Naive thymus-derived CD4-positive, alpha-beta T cell (primary cell): ENCODE data around the gene AP2A2. TPM values are rescaled to one million over a fixed set of nuclear protein-coding genes. Genes with fewer than 3 reads are reported as not detected.

Experiments used
- ATAC-seq: fragments of 150-1000 bp; cut with Tn5 transposase; 2 replicates; pipeline ENCODE4 v1.10.0; 2021; ENCODE audit warnings: mild to moderate bottlenecking, moderate library complexity
- CTCF ChIA-PET: fragments of 350-600 bp; sonication (Branson Sonifier 250); formaldehyde crosslinking; loops from one replicate; lab custom pipeline; 2021; ENCODE audit warnings: antibody characterized with exemption; lab: Charles Lee
- POLR2A ChIA-PET: fragments of 350-600 bp; sonication (Branson Sonifier 250); formaldehyde crosslinking; loops from one replicate; lab custom pipeline; 2021; ENCODE audit warnings: antibody characterized with exemption, inconsistent platforms; lab: Charles Lee
- DNase-seq, 9 donors: peaks; one replicate each; pipeline versions ENCODE4 v3.0.0 to v3.0.0-alpha.2; 2020 to 2022; ENCODE audit warnings: mixed read lengths in 1 of 9
- H3K27ac ChIP-seq: one replicate; pipeline ENCODE4 v1.7.0; 2013; ENCODE audit warnings: mild to moderate bottlenecking, low read depth, low read length, moderate library complexity
- H3K27me3 ChIP-seq, 2 donors: one replicate each; pipeline ENCODE4 v1.7.0; 2013; ENCODE audit warnings: low read length in 2 of 2, mild to moderate bottlenecking in 2 of 2, moderate library complexity in 2 of 2; ENCODE audit not compliant: control insufficient read depth in 2 of 2, insufficient read depth in 2 of 2
- H3K36me3 ChIP-seq, 3 experiments: 1 replicate in 2 of 3; 2 replicates in 1 of 3; pipeline ENCODE4 v1.7.0; 2013; ENCODE audit warnings: low read length in 3 of 3, mild to moderate bottlenecking in 3 of 3, moderate library complexity in 1 of 3; ENCODE audit not compliant: insufficient read depth in 3 of 3, control insufficient read depth in 2 of 3
- H3K4me1 ChIP-seq, 2 donors: one replicate each; pipeline ENCODE4 v1.7.0; 2013; ENCODE audit warnings: low read length in 2 of 2, mild to moderate bottlenecking in 2 of 2, moderate library complexity in 1 of 2; ENCODE audit not compliant: control insufficient read depth in 2 of 2, insufficient read depth in 2 of 2
- H3K4me3 ChIP-seq: 2 replicates; pipeline ENCODE4 v1.7.0; 2013; ENCODE audit warnings: mild to moderate bottlenecking, low read length
- H3K9me3 ChIP-seq, 3 experiments: 1 replicate in 2 of 3; 2 replicates in 1 of 3; pipeline ENCODE4 v1.7.0; 2013; ENCODE audit warnings: low read length in 3 of 3; ENCODE audit not compliant: control insufficient read depth in 2 of 3
- H3K27ac Mint-ChIP-seq, 9 donors: one replicate each; pipeline ENCODE4 v1.8.0; 2020 to 2022; ENCODE audit warnings: mixed read lengths in 9 of 9, mild to moderate bottlenecking in 8 of 9, moderate library complexity in 5 of 9, inconsistent platforms in 2 of 9
- H3K27me3 Mint-ChIP-seq, 5 donors: one replicate each; pipeline ENCODE4 v1.8.0; 2021 to 2022; ENCODE audit warnings: mixed read lengths in 5 of 5, mild to moderate bottlenecking in 1 of 5
- H3K36me3 Mint-ChIP-seq, 5 donors: one replicate each; pipeline ENCODE4 v1.8.0; 2020 to 2022; ENCODE audit warnings: mixed read lengths in 5 of 5, mild to moderate bottlenecking in 3 of 5, inconsistent platforms in 1 of 5
- H3K4me1 Mint-ChIP-seq, 7 donors: one replicate each; pipeline ENCODE4 v1.8.0; 2020 to 2022; ENCODE audit warnings: mixed read lengths in 7 of 7, mild to moderate bottlenecking in 3 of 7, inconsistent platforms in 1 of 7
- H3K4me3 Mint-ChIP-seq, 10 donors: one replicate each; pipeline ENCODE4 v1.8.0; 2020 to 2022; ENCODE audit warnings: mild to moderate bottlenecking in 10 of 10, mixed read lengths in 10 of 10, moderate library complexity in 6 of 10, inconsistent platforms in 2 of 10
- H3K9me3 Mint-ChIP-seq, 11 donors: one replicate each; pipeline ENCODE4 v1.8.0; 2020 to 2022; ENCODE audit warnings: mixed read lengths in 11 of 11, mild to moderate bottlenecking in 4 of 11, inconsistent platforms in 1 of 11, moderate library complexity in 1 of 11
- intact Hi-C, 2 donors: fragments of 100-400 bp; cut with micrococcal nuclease; formaldehyde crosslinking; loops; one replicate each; pipeline ENCODE4 v1.15.1; 2023
- polyA plus RNA-seq, 2 donors: library from polyadenylated mRNA; unstranded; fragments of 300-500 nt; fragmentation: Illumina TruSeq; gene quantifications; one replicate each; pipeline ENCODE4 v1.2.3, GENCODE V29; 2021
- total RNA-seq, 6 experiments: library from RNA in 5 of 6; stranded (reverse) in 5 of 6; gene quantifications; 1 replicate in 5 of 6; 2 replicates in 1 of 6; pipeline ENCODE4 v1.2.3 and lab custom pipeline; 2021 to 2026

Gene AP2A2
- total and polyA plus RNA-seq, 7 experiments from 2014 or later: 8.7 to 93.3 (median 79.3) TPM

- no peaks in the 10 kb centered on the region for H3K27me3 ChIP-seq
- POLR2A ChIA-PET: no interaction called here
- intact Hi-C loops: no loop called here
- no peaks in the 10 kb centered on the region for H3K4me1 ChIP-seq
- ATAC-seq (no peak), DNase-seq (peak in 1 of 9 donors; percentile 3)
- H3K9me3 ChIP-seq: no peaks in the 10 kb centered on the region
- Mint-ChIP-seq H3K4me1 (peaks cover 0 to 2% (median 0%) of the 10 kb centered on the region in 7 donors), H3K36me3 (no peaks in the 10 kb centered on the region), H3K27me3 (peaks cover 0 to 4% (median 0%) of the 10 kb centered on the region in 5 donors), H3K27ac (no peak overlapping the region), H3K4me3 (no peak overlapping the region), H3K9me3 (peaks cover 0 to under 1% (median 0%) of the 10 kb centered on the region in 11 donors)
- H3K27ac ChIP-seq: no peak overlapping the region
- no peaks in the 10 kb centered on the region for H3K36me3 ChIP-seq
- CTCF ChIA-PET: no interaction called here
- H3K4me3 ChIP-seq: no peak overlapping the region
Observed at GRCh38 chr11:1037506-1038055, 111.9 kb downstream of the AP2A2 start.

- no peaks in the 10 kb centered on the region for H3K9me3 Mint-ChIP-seq
- DNase-seq (peak in 1 of 9 donors; percentile 5), ATAC-seq (no peak)
- Histone ChIP-seq H3K4me1 (no peaks in the 10 kb centered on the region), H3K4me3 (no peak overlapping the region), H3K36me3 (no peaks in the 10 kb centered on the region), H3K27me3 (no peaks in the 10 kb centered on the region), H3K9me3 (no peaks in the 10 kb centered on the region), H3K27ac (no peak overlapping the region)
- CTCF ChIA-PET: no interaction called here
- H3K4me1 Mint-ChIP-seq: peaks cover 0 to 2% (median 0%) of the 10 kb centered on the region in 7 donors
- intact Hi-C loops: no loop called here
- peaks cover 0 to 4% (median 0%) of the 10 kb centered on the region in 5 donors for H3K27me3 Mint-ChIP-seq
- H3K36me3 Mint-ChIP-seq: no peaks in the 10 kb centered on the region
- H3K4me3 Mint-ChIP-seq: no peak overlapping the region
- no peak overlapping the region for H3K27ac Mint-ChIP-seq
- POLR2A ChIA-PET: no interaction called here
Observed at GRCh38 chr11:1038361-1038760, 112.7 kb downstream of the AP2A2 start.

GRCh38 chr11:1038921-1039320 is 113.3 kb downstream of the AP2A2 start:
- POLR2A ChIA-PET: no interaction called here
- Histone ChIP-seq H3K27ac (no peak overlapping the region), H3K27me3 (no peaks in the 10 kb centered on the region), H3K36me3 (no peaks in the 10 kb centered on the region), H3K4me1 (no peaks in the 10 kb centered on the region), H3K9me3 (no peaks in the 10 kb centered on the region), H3K4me3 (no peak overlapping the region)
- CTCF ChIA-PET: no interaction called here
- Mint-ChIP-seq H3K27me3 (peaks cover 0 to 4% (median 0%) of the 10 kb centered on the region in 5 donors), H3K27ac (no peak overlapping the region), H3K36me3 (no peaks in the 10 kb centered on the region), H3K9me3 (no peaks in the 10 kb centered on the region), H3K4me1 (peaks cover 0 to 2% (median 0%) of the 10 kb centered on the region in 7 donors), H3K4me3 (no peak overlapping the region)
- ATAC-seq: no peak
- peak in 1 of 9 donors; percentile 5 for DNase-seq
- intact Hi-C loops: no loop called here

- H3K27ac ChIP-seq: no peak overlapping the region
- ChIA-PET CTCF (interaction anchor here (0.6 kb wide), 1 partner anchor 545 kb away, joined by 4 read pairs; no protein-coding TSS in a partner anchor), POLR2A (no interaction called here)
- no peaks in the 10 kb centered on the region for H3K27me3 ChIP-seq
- no peaks in the 10 kb centered on the region for H3K9me3 Mint-ChIP-seq
- intact Hi-C loops: no loop called here
- no peak overlapping the region for H3K27ac Mint-ChIP-seq
- H3K36me3 Mint-ChIP-seq: no peaks in the 10 kb centered on the region
- H3K4me1 Mint-ChIP-seq: peaks cover 0 to 2% (median 0%) of the 10 kb centered on the region in 7 donors
- no peaks in the 10 kb centered on the region for H3K4me1 ChIP-seq
- H3K4me3 ChIP-seq: no peak overlapping the region
- no peak for ATAC-seq
- H3K9me3 ChIP-seq: no peaks in the 10 kb centered on the region
- DNase-seq: peak in 1 of 9 donors; percentile 5
- no peak overlapping the region for H3K4me3 Mint-ChIP-seq
- no peaks in the 10 kb centered on the region for H3K36me3 ChIP-seq
- H3K27me3 Mint-ChIP-seq: peaks cover 0 to 4% (median 0%) of the 10 kb centered on the region in 5 donors
Observed at GRCh38 chr11:1039481-1040427, 114.1 kb downstream of the AP2A2 start.

- ChIA-PET CTCF (interaction anchor here (0.6 kb wide), 1 partner anchor 546 kb away, joined by 4 read pairs; no protein-coding TSS in a partner anchor), POLR2A (no interaction called here)
- H3K36me3 Mint-ChIP-seq: no peaks in the 10 kb centered on the region
- H3K9me3 ChIP-seq: no peaks in the 10 kb centered on the region
- peaks cover 0 to 2% (median 0%) of the 10 kb centered on the region in 7 donors for H3K4me1 Mint-ChIP-seq
- H3K4me1 ChIP-seq: no peaks in the 10 kb centered on the region
- H3K4me3 ChIP-seq: no peak overlapping the region
- DNase-seq (no peak), ATAC-seq (no peak)
- no peak overlapping the region for H3K27ac ChIP-seq
- intact Hi-C loops: no loop called here
- H3K27ac Mint-ChIP-seq: no peak overlapping the region
- no peak overlapping the region for H3K4me3 Mint-ChIP-seq
- no peaks in the 10 kb centered on the region for H3K9me3 Mint-ChIP-seq
- no peaks in the 10 kb centered on the region for H3K27me3 ChIP-seq
- no peaks in the 10 kb centered on the region for H3K36me3 ChIP-seq
- peaks cover 0 to 5% (median 0%) of the 10 kb centered on the region in 5 donors for H3K27me3 Mint-ChIP-seq
Observed at GRCh38 chr11:1040428-1041148, 114.9 kb downstream of the AP2A2 start.

- H3K27me3 Mint-ChIP-seq: peaks cover 0 to 5% (median under 1%) of the 10 kb centered on the region in 5 donors
- ATAC-seq: no peak
- CTCF ChIA-PET: no interaction called here
- no peaks in the 10 kb centered on the region for H3K36me3 Mint-ChIP-seq
- H3K9me3 Mint-ChIP-seq: no peaks in the 10 kb centered on the region
- no peaks in the 10 kb centered on the region for H3K27me3 ChIP-seq
- H3K27ac Mint-ChIP-seq: no peak overlapping the region
- no peak overlapping the region for H3K4me3 Mint-ChIP-seq
- no peak overlapping the region for H3K27ac ChIP-seq
- POLR2A ChIA-PET: no interaction called here
- DNase-seq: no peak
- no peak overlapping the region for H3K4me3 ChIP-seq
- peaks cover 0 to 2% (median 0%) of the 10 kb centered on the region in 7 donors for H3K4me1 Mint-ChIP-seq
- no peaks in the 10 kb centered on the region for H3K9me3 ChIP-seq
- intact Hi-C loops: no loop called here
- H3K36me3 ChIP-seq: no peaks in the 10 kb centered on the region
- no peaks in the 10 kb centered on the region for H3K4me1 ChIP-seq
Observed at GRCh38 chr11:1041149-1041467, 115.4 kb downstream of the AP2A2 start.
